HEK293 (cell line): ENCODE data around the gene NUAK1.

ENCODE experiments used
- CTCF ChIA-PET: fragments of 350-600 bp; formaldehyde crosslinking; extraction: SDS; loops from one replicate; lab custom pipeline; 2021; ENCODE audit warnings: antibody characterized with exemption; lab: Yijun Ruan, JAX
- POLR2A ChIA-PET: fragments of 300-600 bp; formaldehyde crosslinking; extraction: SDS; loops from one replicate; lab custom pipeline; 2020; ENCODE audit warnings: antibody characterized with exemption, inconsistent platforms; lab: Yijun Ruan, JAX
- H3K27ac ChIP-seq: fragments of 200-500 bp; sonication (Bioruptor generic); 2 replicates; pipeline ENCODE4 v1.5.1; 2014; ENCODE audit warnings: low read depth, low read length, control low read depth, inconsistent platforms; ENCODE audit errors: extremely low read depth
- H3K36me3 ChIP-seq, 2 experiments: fragments of 200-500 bp in 1 of 2; sonication (Bioruptor generic) in 1 of 2; 1 replicate in 1 of 2; 2 replicates in 1 of 2; pipeline ENCODE4 v1.5.1; 2014 to 2017; ENCODE audit warnings: inconsistent platforms in 2 of 2, low read length in 2 of 2; ENCODE audit not compliant: control insufficient read depth in 2 of 2, insufficient read depth in 1 of 2
- H3K4me1 ChIP-seq: fragments of 200-500 bp; sonication (Bioruptor generic); 2 replicates; pipeline ENCODE4 v1.5.1; 2014; ENCODE audit warnings: mild to moderate bottlenecking, low read length, inconsistent platforms; ENCODE audit not compliant: control insufficient read depth, insufficient read depth
- H3K4me3 ChIP-seq: 2 replicates; pipeline ENCODE4 v1.5.1; 2011; ENCODE audit warnings: low read depth, mild to moderate bottlenecking, control low read depth, low read length, moderate library complexity
- H3K9me3 ChIP-seq: fragments of 200-500 bp; sonication (Bioruptor generic); 2 replicates; pipeline ENCODE4 v1.5.1; 2014; ENCODE audit warnings: low read depth, low read length, inconsistent platforms; ENCODE audit not compliant: control insufficient read depth, insufficient read depth
- EGR2 ChIP-seq: fragments of 450-650 bp; formaldehyde crosslinking; IDR thresholded peaks from 2 replicates; pipeline ENCODE4 v1.5.1; 2016; ENCODE audit warnings: low read depth, missing biosample characterization, missing genetic modification characterization
- GLIS2 ChIP-seq: fragments of 450-650 bp; formaldehyde crosslinking; IDR thresholded peaks from 2 replicates; pipeline ENCODE4 v1.5.1; 2016; ENCODE audit warnings: missing biosample characterization, missing genetic modification characterization
- HOXC10 ChIP-seq: sonication (generic); formaldehyde crosslinking; IDR thresholded peaks from 2 replicates; pipeline ENCODE4 v1.8.1; 2023; ENCODE audit warnings: mild to moderate bottlenecking, missing genetic modification reagents
- KLF1 ChIP-seq: fragments of 450-650 bp; formaldehyde crosslinking; IDR thresholded peaks from 2 replicates; pipeline ENCODE4 v1.5.1; 2016; ENCODE audit warnings: missing biosample characterization, missing genetic modification characterization
- KLF9 ChIP-seq: fragments of 450-650 bp; formaldehyde crosslinking; IDR thresholded peaks from 2 replicates; pipeline ENCODE4 v1.5.1; 2016; ENCODE audit warnings: missing biosample characterization, missing genetic modification characterization, low read depth
- OSR2 ChIP-seq: fragments of 450-650 bp; formaldehyde crosslinking; IDR thresholded peaks from 2 replicates; pipeline ENCODE4 v1.5.1; 2016; ENCODE audit warnings: missing biosample characterization, missing genetic modification characterization
- PATZ1 ChIP-seq: fragments of 450-650 bp; formaldehyde crosslinking; IDR thresholded peaks from 2 replicates; pipeline ENCODE4 v1.5.1; 2016; ENCODE audit warnings: missing biosample characterization, missing genetic modification characterization
- PRDM6 ChIP-seq: fragments of 450-650 bp; formaldehyde crosslinking; IDR thresholded peaks from 2 replicates; pipeline ENCODE4 v1.5.1; 2017; ENCODE audit warnings: missing biosample characterization, missing genetic modification characterization
- REPIN1 ChIP-seq: fragments of 450-650 bp; formaldehyde crosslinking; IDR thresholded peaks from 2 replicates; pipeline ENCODE4 v1.5.1; 2017; ENCODE audit warnings: missing biosample characterization, missing genetic modification characterization, low read depth
- TCF7L2 ChIP-seq: IDR thresholded peaks from 2 replicates; pipeline ENCODE4 v1.6.1; 2011; ENCODE audit warnings: low read depth, mild to moderate bottlenecking, inconsistent platforms, low read length, moderate library complexity, borderline replicate concordance
- ZBTB17 ChIP-seq: fragments of 450-650 bp; formaldehyde crosslinking; IDR thresholded peaks from 2 replicates; pipeline ENCODE4 v1.5.1; 2016; ENCODE audit warnings: missing biosample characterization, missing genetic modification characterization
- ZBTB7A ChIP-seq: fragments of 450-650 bp; formaldehyde crosslinking; IDR thresholded peaks from 2 replicates; pipeline ENCODE4 v1.5.1; 2016; ENCODE audit warnings: low read depth, missing biosample characterization, missing genetic modification characterization
- ZNF18 ChIP-seq: fragments of 450-650 bp; formaldehyde crosslinking; IDR thresholded peaks from 2 replicates; pipeline ENCODE4 v1.5.1; 2016; ENCODE audit warnings: missing biosample characterization, missing genetic modification characterization
- ZNF248 ChIP-seq: fragments of 450-650 bp; formaldehyde crosslinking; IDR thresholded peaks from 2 replicates; pipeline ENCODE4 v1.5.1; 2017; ENCODE audit warnings: missing biosample characterization, missing genetic modification characterization
- ZNF274 ChIP-seq, 2 experiments: fragments of 200-500 bp in 1 of 2; fragments of 450-650 bp in 1 of 2; sonication (Bioruptor generic) in 1 of 2; formaldehyde crosslinking in 1 of 2; IDR thresholded peaks; 2 replicates each; pipeline versions ENCODE4 v1.5.1 to v1.6.1; 2014 to 2016; ENCODE audit warnings: borderline replicate concordance in 1 of 2, inconsistent platforms in 1 of 2, low read length in 1 of 2, missing biosample characterization in 1 of 2, missing genetic modification characterization in 1 of 2
- ZNF324 ChIP-seq: fragments of 450-650 bp; formaldehyde crosslinking; IDR thresholded peaks from 2 replicates; pipeline ENCODE4 v1.5.1; 2016; ENCODE audit warnings: missing biosample characterization, missing genetic modification characterization
- ZNF366 ChIP-seq: fragments of 450-650 bp; formaldehyde crosslinking; conservative IDR thresholded peaks from 2 replicates; pipeline ENCODE4 v1.5.1; 2016; ENCODE audit warnings: missing biosample characterization, missing genetic modification characterization
- ZNF394 ChIP-seq: fragments of 450-650 bp; formaldehyde crosslinking; IDR thresholded peaks from 2 replicates; pipeline ENCODE4 v1.5.1; 2016; ENCODE audit warnings: missing biosample characterization, missing genetic modification characterization, mild to moderate bottlenecking, moderate library complexity, borderline replicate concordance
- ZNF398 ChIP-seq: fragments of 450-650 bp; formaldehyde crosslinking; IDR thresholded peaks from 2 replicates; pipeline ENCODE4 v1.5.1; 2017; ENCODE audit warnings: missing biosample characterization, missing genetic modification characterization
- ZNF510 ChIP-seq: fragments of 450-650 bp; formaldehyde crosslinking; IDR thresholded peaks from 2 replicates; pipeline ENCODE4 v1.5.1; 2018; ENCODE audit warnings: mild to moderate bottlenecking, missing genetic modification characterization, missing biosample characterization; ENCODE audit not compliant: insufficient replicate concordance
- ZNF513 ChIP-seq: fragments of 450-650 bp; IDR thresholded peaks from 2 replicates; pipeline ENCODE4 v1.5.1; 2018; ENCODE audit warnings: missing biosample characterization, missing genetic modification characterization
- ZNF585B ChIP-seq: fragments of 450-650 bp; formaldehyde crosslinking; IDR thresholded peaks from 2 replicates; pipeline ENCODE4 v1.5.1; 2016; ENCODE audit warnings: missing biosample characterization, missing genetic modification characterization
- ZNF600 ChIP-seq: fragments of 450-650 bp; formaldehyde crosslinking; IDR thresholded peaks from 2 replicates; pipeline ENCODE4 v1.5.1; 2016; ENCODE audit warnings: missing biosample characterization, missing genetic modification characterization
- ZNF707 ChIP-seq: fragments of 450-650 bp; formaldehyde crosslinking; IDR thresholded peaks from 2 replicates; pipeline ENCODE4 v1.5.1; 2016; ENCODE audit warnings: missing biosample characterization, missing genetic modification characterization
- ZNF843 ChIP-seq: fragments of 450-650 bp; formaldehyde crosslinking; IDR thresholded peaks from 2 replicates; pipeline ENCODE4 v1.5.1; 2016; ENCODE audit warnings: missing biosample characterization, missing genetic modification characterization
- ZSCAN30 ChIP-seq: fragments of 450-650 bp; IDR thresholded peaks from 2 replicates; pipeline ENCODE4 v1.5.1; 2018; ENCODE audit warnings: missing biosample characterization, mild to moderate bottlenecking, missing genetic modification characterization, moderate library complexity

Gene NUAK1

GRCh38 chr12:106146987-106147386, 8.2 kb upstream of the NUAK1 start (continued):
- TF ChIP-seq ZNF394 (tag by site-specific recombination), result no peak

- no peaks in the 10 kb centered on the region for H3K9me3 ChIP-seq
- no peaks in the 10 kb centered on the region for H3K36me3 ChIP-seq
- H3K4me3 ChIP-seq, result no peak overlapping the region
- POLR2A ChIA-PET, result no interaction called here
- CTCF ChIA-PET, result interaction anchor here (0.5 to 2.7 kb wide), 8 partner anchors 9 to 1340 kb away, joined by 3 to 8 read pairs (median 6); no protein-coding TSS in a partner anchor
- H3K27ac ChIP-seq, result peak overlapping the region; percentile 68; the same call in 1 of the 2 replicates
- peaks cover 28% of the 10 kb centered on the region for H3K4me1 ChIP-seq
- TF ChIP-seq GLIS2 (tag by site-specific recombination), result no peak
- no peak for TF ChIP-seq ZNF248 (tag by site-specific recombination)
- TF ChIP-seq HOXC10 (CRISPR knock-in tag), result no peak
- no peak for TF ChIP-seq KLF9
- 0 out of 2 replicates have a peak, but pooled peaks have one; percentile 25 for TF ChIP-seq ZNF398 (tag by site-specific recombination)
- TF ChIP-seq OSR2 (tag by site-specific recombination), result peak; percentile 75
- TF ChIP-seq EGR2 (tag by site-specific recombination), result no peak
- TF ChIP-seq ZNF274 (IDR thresholded peaks at IDR 0.05; ENCODE audit: low read length), result no peak
- no peak for TF ChIP-seq ZNF274 (tag by site-specific recombination; IDR thresholded peaks at IDR 0.05; ENCODE audit: borderline replicate concordance)
- TF ChIP-seq KLF1 (tag by site-specific recombination), result 0 out of 2 replicates have a peak, but pooled peaks have one; percentile 12
- TF ChIP-seq TCF7L2, result 0 out of 2 replicates have a peak, but pooled peaks have one; percentile 19
- peak; percentile 59 for TF ChIP-seq PATZ1
- no peak for TF ChIP-seq ZNF585B (tag by site-specific recombination)
- no peak for TF ChIP-seq ZNF707
- TF ChIP-seq ZNF600 (tag by site-specific recombination), result peak; percentile 76
- peak; percentile 96 for TF ChIP-seq PRDM6 (tag by site-specific recombination)
- no peak for TF ChIP-seq ZBTB7A (tag by site-specific recombination)
- no peak for TF ChIP-seq REPIN1 (tag by site-specific recombination)
- TF ChIP-seq ZNF513 (tag by site-specific recombination), result peak; percentile 68
- no peak for TF ChIP-seq ZSCAN30 (tag by site-specific recombination)
- TF ChIP-seq ZBTB17, result peak; percentile 33; the same call in 1 of the 2 replicates
- 0 out of 2 replicates have a peak, but pooled peaks have one; percentile 22 for TF ChIP-seq ZNF18 (tag by site-specific recombination)
- TF ChIP-seq ZNF843 (tag by site-specific recombination), result peak; percentile 89
- TF ChIP-seq ZNF510 (tag by site-specific recombination), result no peak
- no peak for TF ChIP-seq ZNF324 (tag by site-specific recombination)
- no peak for TF ChIP-seq ZNF366
These were observed 7.0 kb upstream of the NUAK1 start for GRCh38 chr12:106145539-106146447.
